ENCODE data around the gene UBE2G1. TPM values are rescaled to one million over a fixed set of nuclear protein-coding genes. Genes with fewer than 3 reads are reported as not detected.
A peak's percentile ranks its signal among the peaks of the same experiment; 100 is the strongest.
"Not testable (repeated sequence)": the region's sequence is repeated elsewhere in the genome, so short reads cannot be mapped to it uniquely, and the experiment has no call there.

UBE2G1 gene
- polyA plus RNA-seq (ENCODE audit: insufficient read length in 4 of 4) = 10 to 100 TPM; 62.3 to 72.3 (median 65.4) TPM

GRCh38 chr17:4366327-4367063, at the start of gene UBE2G1:
UBE2G1 (minus strand) TSS chr17:4366675; CDS start chr17:4366316, 359 bp downstream.
- DNase-seq (ENCODE audit: low read depth in 4 of 4, low spot score in 3 of 4) = peak; percentile 93 to 96 (median 94)

GRCh38 chr17:4412933-4413831, 46.7 kb upstream of the UBE2G1 start:
- peak; percentile 82 to 87 (median 84) for DNase-seq (ENCODE audit: low read depth in 4 of 4, low spot score in 3 of 4)

- DNase-seq (ENCODE audit: low read depth in 4 of 4, low spot score in 3 of 4) = no peak
These were observed 44.7 kb upstream of the UBE2G1 start for GRCh38 chr17:4411201-4411600.

GRCh38 chr17:4409659-4410058, 43.2 kb upstream of the UBE2G1 start:
- no peak for DNase-seq (ENCODE audit: low read depth in 4 of 4, low spot score in 3 of 4)

GRCh38 chr17:4407851-4408250, 41.4 kb upstream of the UBE2G1 start:
- DNase-seq (ENCODE audit: low read depth in 4 of 4, low spot score in 3 of 4) = no peak

- DNase-seq (ENCODE audit: low read depth in 4 of 4, low spot score in 3 of 4) = no peak
These were observed 40.7 kb upstream of the UBE2G1 start for GRCh38 chr17:4407216-4407615.

- DNase-seq (ENCODE audit: low read depth in 4 of 4, low spot score in 3 of 4) = no peak
These were observed 39.9 kb upstream of the UBE2G1 start for GRCh38 chr17:4406386-4406785.

- DNase-seq (ENCODE audit: low read depth in 4 of 4, low spot score in 3 of 4) = no peak
These were observed 39.2 kb upstream of the UBE2G1 start for GRCh38 chr17:4405699-4406098.

GRCh38 chr17:4405038-4405669, 38.7 kb upstream of the UBE2G1 start:
- no peak for DNase-seq (ENCODE audit: low read depth in 4 of 4, low spot score in 3 of 4)

- DNase-seq (ENCODE audit: low read depth in 4 of 4, low spot score in 3 of 4) = no peak
These were observed 31.4 kb upstream of the UBE2G1 start for GRCh38 chr17:4397840-4398239.

GRCh38 chr17:4395111-4395478, 28.6 kb upstream of the UBE2G1 start:
- no peak for DNase-seq (ENCODE audit: low read depth in 4 of 4, low spot score in 3 of 4)

- no peak for DNase-seq (ENCODE audit: low read depth in 4 of 4, low spot score in 3 of 4)
These were observed 28.0 kb upstream of the UBE2G1 start for GRCh38 chr17:4394208-4395110.

- DNase-seq (ENCODE audit: low read depth in 4 of 4, low spot score in 3 of 4) = no peak
These were observed 27.3 kb upstream of the UBE2G1 start for GRCh38 chr17:4393806-4394205.

GRCh38 chr17:4389079-4389478, 22.6 kb upstream of the UBE2G1 start:
- DNase-seq (ENCODE audit: low read depth in 4 of 4, low spot score in 3 of 4) = no peak

- DNase-seq (ENCODE audit: low read depth in 4 of 4, low spot score in 3 of 4) = no peak
These were observed 20.7 kb upstream of the UBE2G1 start for GRCh38 chr17:4387137-4387536.

GRCh38 chr17:4386406-4386805, 19.9 kb upstream of the UBE2G1 start:
- DNase-seq (ENCODE audit: low read depth in 4 of 4, low spot score in 3 of 4) = no peak

GRCh38 chr17:4381690-4382671, 15.5 kb upstream of the UBE2G1 start:
- no peak for DNase-seq (ENCODE audit: low read depth in 4 of 4, low spot score in 3 of 4)

GRCh38 chr17:4378626-4379025, 12.2 kb upstream of the UBE2G1 start:
- DNase-seq (ENCODE audit: low read depth in 4 of 4, low spot score in 3 of 4) = no peak

- not testable (repeated sequence) for DNase-seq (ENCODE audit: low read depth in 4 of 4, low spot score in 3 of 4)
These were observed 10.8 kb upstream of the UBE2G1 start for GRCh38 chr17:4377247-4377646.

Data from right renal pelvis (tissue), 4 donors.